H9 (cell line): ENCODE data around the gene TMEFF2. TPM values are rescaled to one million over a fixed set of nuclear protein-coding genes. Genes with fewer than 3 reads are reported as not detected.

Experiments
- DNase-seq: peaks from one replicate; pipeline ENCODE4 v3.0.0-alpha.2; 2017
- H2AFZ ChIP-seq: one replicate; pipeline ENCODE4 v1.6.1; 2013; ENCODE audit warnings: mild to moderate bottlenecking, low read length, control low read depth, moderate library complexity
- H2AK5ac ChIP-seq: 2 replicates; pipeline ENCODE4 v1.6.1; 2013; ENCODE audit warnings: low read length, control low read depth, mixed read lengths; ENCODE audit not compliant: insufficient read length
- H2BK120ac ChIP-seq: one replicate; pipeline ENCODE4 v1.6.1; 2013; ENCODE audit warnings: low read depth, mild to moderate bottlenecking, low read length, control low read depth, inconsistent platforms; ENCODE audit not compliant: poor library complexity, severe bottlenecking
- H2BK12ac ChIP-seq: 2 replicates; pipeline ENCODE4 v1.6.1; 2013; ENCODE audit warnings: low read length, control low read depth, mixed read lengths, low read depth; ENCODE audit not compliant: insufficient read length
- H2BK15ac ChIP-seq: 2 replicates; pipeline ENCODE4 v1.6.1; 2013; ENCODE audit warnings: low read depth, low read length, control low read depth
- H2BK20ac ChIP-seq: one replicate; pipeline ENCODE4 v1.6.1; 2013; ENCODE audit warnings: low read depth, mild to moderate bottlenecking, low read length, control low read depth, inconsistent platforms; ENCODE audit not compliant: poor library complexity, severe bottlenecking
- H2BK5ac ChIP-seq: 2 replicates; pipeline ENCODE4 v1.6.1; 2013; ENCODE audit warnings: low read length, control low read depth, mixed read lengths; ENCODE audit not compliant: insufficient read length
- H3K14ac ChIP-seq: 2 replicates; pipeline ENCODE4 v1.6.1; 2013; ENCODE audit warnings: low read length, control low read depth; ENCODE audit not compliant: insufficient read depth
- H3K18ac ChIP-seq: 2 replicates; pipeline ENCODE4 v1.6.1; 2013; ENCODE audit warnings: low read depth, mild to moderate bottlenecking, mixed read lengths, low read length, control low read depth; ENCODE audit not compliant: insufficient read length
- H3K23ac ChIP-seq: 2 replicates; pipeline ENCODE4 v1.6.1; 2013; ENCODE audit warnings: low read length, control low read depth, mixed read lengths, low read depth; ENCODE audit not compliant: insufficient read length
- H3K23me2 ChIP-seq: 2 replicates; pipeline ENCODE4 v1.6.1; 2013; ENCODE audit warnings: low read depth, mild to moderate bottlenecking, mixed read lengths, low read length, control low read depth; ENCODE audit not compliant: insufficient read length, poor library complexity, severe bottlenecking
- H3K27ac ChIP-seq: 2 replicates; pipeline ENCODE4 v1.5.1; 2013; ENCODE audit warnings: low read length, control low read depth, mixed read lengths, low read depth; ENCODE audit not compliant: insufficient read length
- H3K27me3 ChIP-seq: 2 replicates; pipeline ENCODE4 v1.6.1; 2013; ENCODE audit warnings: low read length, control low read depth, inconsistent platforms; ENCODE audit not compliant: insufficient read depth
- H3K4ac ChIP-seq: 2 replicates; pipeline ENCODE4 v1.6.1; 2013; ENCODE audit warnings: low read depth, mild to moderate bottlenecking, control low read depth, inconsistent platforms, low read length, moderate library complexity
- H3K4me1 ChIP-seq: 2 replicates; pipeline ENCODE4 v1.6.1; 2013; ENCODE audit warnings: low read length, control low read depth, inconsistent platforms; ENCODE audit not compliant: insufficient read depth
- H3K4me2 ChIP-seq: 2 replicates; pipeline ENCODE4 v1.6.1; 2013; ENCODE audit warnings: low read length, control low read depth, mixed read lengths; ENCODE audit not compliant: insufficient read length, insufficient read depth
- H3K56ac ChIP-seq: 2 replicates; pipeline ENCODE4 v1.6.1; 2013; ENCODE audit warnings: low read depth, mild to moderate bottlenecking, mixed read lengths, low read length, control low read depth; ENCODE audit not compliant: insufficient read length
- H3K79me1 ChIP-seq: 2 replicates; pipeline ENCODE4 v1.6.1; 2013; ENCODE audit warnings: low read depth, mild to moderate bottlenecking, moderate library complexity, low read length, control low read depth, inconsistent platforms; ENCODE audit not compliant: insufficient read depth, poor library complexity, severe bottlenecking
- H3K79me2 ChIP-seq: 2 replicates; pipeline ENCODE4 v1.6.1; 2013; ENCODE audit warnings: low read length, control low read depth, inconsistent platforms; ENCODE audit not compliant: insufficient read depth
- H3K9ac ChIP-seq: 2 replicates; pipeline ENCODE4 v1.6.1; 2013; ENCODE audit warnings: low read length, control low read depth, mixed read lengths; ENCODE audit not compliant: insufficient read length; ENCODE audit errors: extremely low read depth
- H3K9me3 ChIP-seq: one replicate; pipeline ENCODE4 v1.6.1; 2013; ENCODE audit warnings: low read depth, low read length, inconsistent platforms; ENCODE audit not compliant: control insufficient read depth
- H3T11ph ChIP-seq: one replicate; pipeline ENCODE4 v1.6.1; 2013; ENCODE audit warnings: mild to moderate bottlenecking, low read length, control low read depth, inconsistent platforms
- H4K20me1 ChIP-seq: one replicate; pipeline ENCODE4 v1.6.1; 2013; ENCODE audit not compliant: control insufficient read depth, insufficient read length, insufficient read depth
- H4K5ac ChIP-seq: 2 replicates; pipeline ENCODE4 v1.6.1; 2013; ENCODE audit warnings: low read depth, mild to moderate bottlenecking, mixed read lengths, low read length, control low read depth; ENCODE audit not compliant: insufficient read length
- H4K8ac ChIP-seq: replicated peaks from 2 replicates; pipeline ENCODE4 v1.6.1; 2013; ENCODE audit warnings: low read length, control low read depth, mixed read lengths, low read depth; ENCODE audit not compliant: insufficient read length
- H4K91ac ChIP-seq: 2 replicates; pipeline ENCODE4 v1.6.1; 2013; ENCODE audit warnings: low read depth, mild to moderate bottlenecking, moderate library complexity, mixed read lengths, low read length, control low read depth; ENCODE audit not compliant: insufficient read length
- H3K27ac Mint-ChIP-seq, 3 experiments: 2 replicates in 2 of 3; 3 replicates in 1 of 3; pipeline ENCODE4 v1.8.0; 2020 to 2021; ENCODE audit warnings: mixed read lengths in 3 of 3, mild to moderate bottlenecking in 1 of 3, moderate library complexity in 1 of 3
- H3K27me3 Mint-ChIP-seq: 2 replicates; pipeline ENCODE4 v1.8.0; 2021; ENCODE audit warnings: low read depth, mild to moderate bottlenecking, moderate library complexity, mixed read lengths
- H3K36me3 Mint-ChIP-seq, 3 experiments: 2 replicates in 2 of 3; 3 replicates in 1 of 3; pipeline ENCODE4 v1.8.0; 2020 to 2021; ENCODE audit warnings: low read depth in 3 of 3, mixed read lengths in 3 of 3; ENCODE audit not compliant: insufficient read depth in 1 of 3
- H3K4me1 Mint-ChIP-seq, 2 experiments: 2 replicates each; pipeline ENCODE4 v1.8.0; 2020; ENCODE audit warnings: mixed read lengths in 2 of 2
- H3K4me3 Mint-ChIP-seq, 2 experiments: 2 replicates in 1 of 2; 3 replicates in 1 of 2; pipeline ENCODE4 v1.8.0; 2020 to 2021; ENCODE audit warnings: mild to moderate bottlenecking in 2 of 2, mixed read lengths in 2 of 2, moderate library complexity in 1 of 2
- H3K9me3 Mint-ChIP-seq, 2 experiments: 2 replicates in 1 of 2; 3 replicates in 1 of 2; pipeline ENCODE4 v1.8.0; 2020; ENCODE audit warnings: mild to moderate bottlenecking in 2 of 2, mixed read lengths in 2 of 2, moderate library complexity in 1 of 2
- CTCF ChIP-seq: fragments of 200-600 bp; sonication (generic); conservative IDR thresholded peaks from 3 replicates; pipeline ENCODE4 v1.8.0; 2021; ENCODE audit warnings: antibody characterized with exemption, mild to moderate bottlenecking
- WGBS: extraction: QIAGEN DNeasy Blood & Tissue Kit; methylation state at CpG from one replicate; pipeline ENCODE4 v1.1.7; 2013; ENCODE audit warnings: missing lambda C conversion rate, low lambda C conversion rate, mixed read lengths; ENCODE audit not compliant: insufficient read length; ENCODE audit errors: extremely low coverage; 5-methylcytosine and 5-hydroxymethylcytosine counted together
- total RNA-seq: library from RNA; stranded (reverse); gene quantifications from 2 replicates; pipeline ENCODE4 v1.2.1, GENCODE V29; 2021

Gene TMEFF2
- total RNA-seq, 1 experiment from 2014 or later: 0.39 TPM

GRCh38 chr2:191920502-191920901, 274.2 kb downstream of the TMEFF2 start:
- H3K4ac ChIP-seq: no peak overlapping the region
- H3K79me1 ChIP-seq: no peaks in the 10 kb centered on the region
- no peak overlapping the region for H4K8ac ChIP-seq
- no peaks in the 10 kb centered on the region for H3K23me2 ChIP-seq
- H3T11ph ChIP-seq: no peak overlapping the region
- no peaks in the 10 kb centered on the region for H4K20me1 ChIP-seq
- H3K9ac ChIP-seq: no peak overlapping the region
- H3K14ac ChIP-seq: no peak overlapping the region
- H3K27me3 Mint-ChIP-seq: no peaks in the 10 kb centered on the region
- H2AK5ac ChIP-seq: no peak overlapping the region
- H3K4me3 Mint-ChIP-seq: no peak overlapping the region
- H3K79me2 ChIP-seq: no peaks in the 10 kb centered on the region
- DNase-seq: no peak
- no peak overlapping the region for H3K18ac ChIP-seq
- H3K23ac ChIP-seq: no peak overlapping the region
- H3K4me2 ChIP-seq: no peak overlapping the region
- H2BK5ac ChIP-seq: no peak overlapping the region
- H3K4me1 ChIP-seq: peaks cover 2% of the 10 kb centered on the region; the same call in 1 of the 2 replicates
- no peak overlapping the region for H2BK15ac ChIP-seq
- TF ChIP-seq CTCF: no peak
- H3K9me3 ChIP-seq: no peaks in the 10 kb centered on the region
- no peak overlapping the region for H3K27ac ChIP-seq
- H3K27me3 ChIP-seq: no peaks in the 10 kb centered on the region
- H2BK12ac ChIP-seq: no peak overlapping the region
- no peak overlapping the region for H4K5ac ChIP-seq
- no peak overlapping the region for H2BK20ac ChIP-seq
- peaks cover 9 to 10% of the 10 kb centered on the region in 2 experiments for H3K4me1 Mint-ChIP-seq
- peaks cover 0 to 4% of the 10 kb centered on the region in 2 experiments; a peak in 3 of 5 replicates for H3K9me3 Mint-ChIP-seq
- H3K36me3 Mint-ChIP-seq: peaks cover 2 to 10% (median 4%) of the 10 kb centered on the region in 3 experiments; a peak in 3 of 7 replicates
- H3K27ac Mint-ChIP-seq: no peak overlapping the region
- H2BK120ac ChIP-seq: no peak overlapping the region
- no peak overlapping the region for H4K91ac ChIP-seq
- WGBS: no CpG with 5 or more reads among the region's 2 CpGs
- H2AFZ ChIP-seq: no peak overlapping the region
- no peak overlapping the region for H3K56ac ChIP-seq
